Ishikawa (cell line): ENCODE results near the gene CENPI.

Experiments
- FOXM1 ChIP-seq: IDR thresholded peaks from 2 replicates; pipeline ENCODE4 v1.6.1; 2012; ENCODE audit warnings: low read depth, borderline replicate concordance
- NFIC ChIP-seq: IDR thresholded peaks from 2 replicates; pipeline ENCODE4 v1.6.1; 2012
- TAF1 ChIP-seq: IDR thresholded peaks from 2 replicates; pipeline ENCODE4 v1.6.1; 2012; ENCODE audit warnings: low read depth, mild to moderate bottlenecking
- TEAD4 ChIP-seq: IDR thresholded peaks from 2 replicates; pipeline ENCODE4 v1.6.1; 2012
- YY1 ChIP-seq: IDR thresholded peaks from 2 replicates; pipeline ENCODE4 v1.6.1; 2012; ENCODE audit warnings: low read depth

CENPI gene

GRCh38 chrX:101136235-101136634, 38.2 kb downstream of the CENPI start:
- TF ChIP-seq YY1 (no peak), TAF1 (no peak), FOXM1 (no peak), TEAD4 (no peak), NFIC (no peak)
